NCI-H1092 (cell line): Measurements from ENCODE around the gene SEMA5A.

ENCODE experiments used
- DNase-seq: peaks from one replicate; lab custom pipeline; 2025; lab: John Stamatoyannopoulos, UW

SEMA5A gene

DNA sequence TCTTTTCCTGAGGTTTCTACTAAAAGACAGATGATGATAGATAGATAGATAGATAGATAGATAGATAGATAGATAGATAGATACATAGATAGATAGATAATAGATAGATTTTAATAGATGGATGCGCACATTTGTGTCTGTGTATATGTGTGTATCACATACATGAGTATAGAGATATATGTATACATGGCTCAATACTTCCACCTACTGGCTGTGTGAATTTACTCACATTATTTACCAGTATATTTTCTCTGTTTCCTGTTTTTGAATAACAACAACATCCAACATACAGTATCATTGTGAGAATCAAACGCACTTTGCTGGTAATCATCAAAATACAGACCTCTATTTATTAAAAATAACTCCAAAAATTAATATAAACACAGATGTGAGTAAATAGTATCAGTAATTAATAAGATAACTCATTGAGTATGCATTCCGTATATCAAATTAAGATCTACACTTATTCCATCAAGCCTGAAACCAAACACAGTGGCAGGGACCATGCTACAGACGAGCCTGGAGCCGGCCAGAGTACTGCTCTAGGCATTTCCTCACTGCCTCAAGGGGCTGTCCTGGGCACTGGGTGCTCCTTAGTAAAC lies 338.0 kb downstream of the SEMA5A start:
- DNase-seq: peak; percentile 35

DNA sequence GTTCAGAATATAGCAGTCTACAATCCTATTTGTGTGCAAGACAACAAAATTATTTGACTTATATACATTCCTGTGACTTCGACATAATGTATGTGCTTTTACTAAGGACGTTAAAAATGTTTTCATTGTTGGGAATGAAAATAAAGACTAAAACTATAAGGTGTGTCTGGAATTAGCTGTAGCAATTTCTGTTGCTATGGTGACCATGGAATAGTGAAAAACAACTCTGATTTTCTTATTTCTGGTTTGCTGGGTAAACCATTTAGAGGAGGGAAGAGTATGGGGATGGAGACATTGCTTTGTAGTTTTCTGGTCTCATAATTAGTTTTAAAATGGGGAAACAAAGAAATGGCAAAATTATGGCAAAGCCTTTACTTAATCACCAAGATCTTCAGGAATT lies 343.2 kb downstream of the SEMA5A start:
- no peak for DNase-seq

DNA sequence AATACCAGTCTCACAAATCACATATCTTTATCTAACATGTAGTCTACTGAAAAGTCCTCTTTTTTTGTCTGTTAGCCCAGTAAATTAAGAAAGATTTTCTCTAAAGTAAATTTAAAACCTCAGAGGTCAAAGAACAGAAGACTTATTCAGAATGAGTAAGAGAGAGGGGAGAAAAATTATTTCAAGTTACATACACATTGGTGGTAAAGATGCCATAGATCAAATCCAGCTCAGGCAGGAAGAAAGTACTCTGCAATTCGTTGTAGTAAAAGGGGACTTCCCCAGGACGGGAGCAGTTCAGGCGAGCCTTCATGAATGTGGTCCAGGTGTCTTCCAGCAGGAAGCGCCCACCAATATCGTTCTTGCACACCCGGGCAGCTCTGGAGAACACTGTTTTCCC lies 344.1 kb downstream of the SEMA5A start:
- DNase-seq: no peak

DNA sequence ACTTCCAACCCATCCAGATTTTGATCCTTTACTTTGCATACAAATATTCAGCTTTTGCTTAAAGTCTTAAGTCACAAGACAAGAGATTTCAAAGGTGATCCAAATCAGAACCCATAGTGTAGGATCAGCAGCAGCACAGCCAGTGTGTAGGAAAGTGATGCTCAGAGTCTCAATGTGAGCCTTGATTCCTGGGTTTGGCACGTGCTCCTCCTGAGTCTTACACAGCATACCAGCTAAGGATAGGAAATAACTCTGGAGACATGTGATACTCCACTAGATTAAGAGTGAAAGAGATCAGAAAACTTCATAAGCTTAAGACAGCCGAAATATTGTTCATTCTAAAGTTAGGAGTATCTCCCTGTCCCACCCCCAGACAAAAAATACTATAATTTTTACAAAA lies 344.9 kb downstream of the SEMA5A start:
- DNase-seq: no peak

DNA sequence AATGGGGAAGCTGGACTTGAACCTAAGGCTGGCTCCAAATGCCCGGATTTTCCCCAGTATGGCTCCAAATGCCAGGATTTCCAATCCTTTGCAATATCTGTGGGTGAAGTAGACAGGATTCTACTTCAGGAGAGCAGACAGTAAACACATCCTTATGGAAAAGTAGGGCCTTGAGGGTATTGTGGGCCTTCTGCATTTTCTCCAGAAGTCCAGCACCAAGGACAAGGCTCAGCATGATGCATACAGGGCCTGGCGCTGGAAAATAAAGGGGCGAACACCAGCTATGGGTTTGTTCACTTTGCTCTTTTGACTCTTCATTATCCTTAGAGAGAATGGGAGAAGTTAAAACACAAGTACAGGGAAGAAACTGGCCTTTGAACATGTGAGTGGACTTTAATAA lies 347.5 kb downstream of the SEMA5A start:
- DNase-seq: no peak

DNA sequence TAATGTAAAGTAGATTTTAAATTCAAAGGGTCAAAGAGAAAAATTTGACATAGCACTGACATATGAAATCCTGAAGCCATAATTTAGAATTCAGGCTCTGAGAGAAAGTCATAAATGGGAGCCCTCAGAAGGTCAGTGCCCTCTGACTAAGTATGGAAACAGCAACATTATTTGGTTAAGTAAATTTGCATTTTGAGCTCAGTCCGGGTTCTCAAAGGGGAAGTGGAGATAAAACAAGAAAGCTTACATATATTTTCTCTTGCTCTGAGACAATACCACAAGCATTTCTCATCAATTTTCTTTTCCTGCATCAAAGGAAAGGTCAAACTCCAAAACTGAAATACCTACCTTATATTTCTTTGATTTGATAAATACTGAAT lies 348.0 kb downstream of the SEMA5A start:
- no peak for DNase-seq

DNA sequence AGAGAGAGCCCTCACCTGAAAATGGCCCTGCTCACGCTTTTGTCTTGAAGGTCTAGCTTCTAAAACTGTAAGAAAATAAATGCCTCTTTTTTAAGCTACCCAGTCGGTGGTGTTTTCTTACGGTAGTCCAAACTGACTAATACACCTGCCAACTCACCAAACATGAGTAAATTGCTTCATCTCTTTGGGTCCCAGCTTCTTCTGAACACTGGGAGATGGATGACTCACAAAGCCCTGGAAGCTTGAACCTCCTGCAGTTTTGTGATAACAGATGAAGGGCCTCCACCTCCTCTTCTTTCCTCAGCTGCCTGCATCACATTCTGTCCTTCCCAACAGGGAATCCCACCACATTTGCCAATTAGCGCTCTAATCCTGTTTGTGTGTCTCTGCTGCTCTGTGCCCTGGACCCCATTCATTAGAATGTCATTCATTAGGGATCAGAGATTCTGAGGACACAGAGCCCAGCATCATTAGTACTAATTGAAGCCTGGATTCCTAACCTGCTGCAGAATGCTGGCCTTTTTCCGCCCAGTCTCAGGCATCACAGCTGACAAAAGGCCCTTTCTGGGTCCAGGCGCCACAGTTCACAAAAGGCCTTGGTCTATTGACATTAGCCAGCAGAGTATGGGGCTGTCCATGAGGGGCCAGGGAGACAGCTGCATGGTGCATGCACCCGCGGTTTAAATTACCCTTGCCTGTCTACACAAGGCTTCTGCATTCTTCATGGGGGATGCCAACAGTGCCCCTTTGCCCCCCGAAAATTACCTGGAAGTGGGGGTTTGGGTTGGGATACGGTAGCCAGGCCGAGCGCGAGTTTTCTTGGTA lies 349.3 kb downstream of the SEMA5A start:
- DNase-seq: no peak

DNA sequence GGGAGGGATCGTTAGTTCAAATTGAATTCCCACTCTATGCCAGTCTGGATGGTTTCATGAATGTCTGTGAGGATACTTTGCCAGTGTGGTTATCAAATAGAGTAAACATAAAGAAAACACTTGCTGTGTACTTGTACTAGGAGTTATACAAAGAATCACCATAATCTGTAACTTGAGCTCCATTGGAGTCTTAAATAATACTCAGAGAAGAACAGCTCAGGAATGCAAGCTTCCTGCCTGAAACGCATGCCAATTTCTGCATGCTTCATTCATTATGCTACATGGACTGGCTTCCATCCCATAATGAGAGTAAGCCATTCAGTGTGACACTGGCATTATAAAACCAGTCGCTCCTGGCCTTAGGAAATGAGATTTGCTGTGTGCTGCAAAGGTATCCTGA lies 351.4 kb downstream of the SEMA5A start:
- DNase-seq: no peak

DNA sequence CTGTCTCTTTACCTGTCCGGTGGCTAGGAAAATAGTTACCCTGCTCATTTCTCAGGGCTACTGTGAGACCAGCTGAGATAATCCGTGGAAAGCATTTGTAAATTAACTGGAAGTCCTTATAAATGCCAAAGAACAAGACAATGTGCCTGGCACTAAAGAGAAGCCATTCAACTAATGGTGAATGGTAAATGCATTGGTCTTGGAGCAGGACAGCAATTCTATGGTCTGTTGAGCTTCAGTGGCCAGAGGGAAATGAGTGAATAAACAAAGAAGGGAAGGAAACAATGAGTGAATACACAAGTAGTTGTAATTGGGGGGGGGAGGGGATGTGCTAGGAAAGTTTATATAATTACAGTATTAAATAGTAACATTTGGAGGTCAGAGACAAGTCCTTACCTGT lies 353.6 kb downstream of the SEMA5A start:
- DNase-seq: no peak

DNA sequence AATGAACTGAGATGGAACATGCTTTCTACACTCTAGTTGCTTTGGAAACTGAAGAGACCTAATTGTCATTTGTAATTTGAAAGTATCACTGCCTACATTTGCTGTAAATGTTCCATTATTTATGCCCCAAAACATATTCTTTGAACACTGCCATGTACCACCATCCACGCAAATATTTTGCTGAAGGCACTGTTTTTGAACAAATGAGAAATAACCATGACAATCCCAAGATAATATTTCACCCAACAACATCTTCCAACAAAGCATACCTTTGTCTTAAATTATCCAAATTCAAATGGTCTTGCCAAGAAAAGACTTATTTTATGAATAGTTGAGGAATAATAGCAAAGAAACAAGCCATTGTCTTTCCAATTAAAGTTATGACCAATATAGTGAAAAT lies 356.2 kb downstream of the SEMA5A start:
- DNase-seq: no peak

DNA sequence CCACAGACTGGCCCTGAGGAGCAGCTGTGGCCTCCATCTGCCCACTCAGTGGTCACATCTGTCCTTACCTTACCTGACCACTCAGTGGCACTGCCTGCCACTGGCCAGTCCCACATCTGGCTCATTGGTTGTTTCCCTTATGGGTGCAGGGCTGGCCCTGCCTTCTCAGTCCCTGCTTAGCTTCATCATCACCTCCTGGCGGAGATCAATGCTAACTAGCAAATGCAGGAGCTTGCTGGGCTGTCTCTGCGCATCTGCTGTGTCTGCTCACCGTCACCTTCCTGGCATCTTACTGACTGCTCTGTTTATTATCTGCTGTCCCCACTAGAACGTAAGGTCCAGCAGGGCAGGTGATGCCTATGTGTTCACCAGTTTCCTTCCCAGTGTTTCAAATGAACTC lies 356.9 kb downstream of the SEMA5A start:
- DNase-seq: no peak

DNA sequence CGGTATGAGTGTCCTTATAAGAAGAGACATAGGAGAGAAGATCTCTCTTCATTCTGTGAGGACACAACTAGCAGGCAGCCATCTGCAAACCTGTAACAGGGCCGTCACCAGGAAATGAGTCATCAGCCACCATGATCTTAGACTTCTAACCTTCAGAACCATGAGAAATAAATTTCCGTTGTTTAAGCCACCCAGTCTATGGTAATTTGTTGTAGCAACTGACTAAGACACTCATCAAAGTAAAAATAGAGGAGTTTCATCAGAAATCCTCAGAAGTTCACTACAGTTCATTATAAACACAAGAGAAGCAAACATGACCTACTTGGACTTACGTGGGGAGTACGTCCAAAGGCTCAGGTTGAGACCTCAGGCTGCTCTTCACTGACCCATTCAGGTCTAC lies 357.7 kb downstream of the SEMA5A start:
- no peak for DNase-seq

DNA sequence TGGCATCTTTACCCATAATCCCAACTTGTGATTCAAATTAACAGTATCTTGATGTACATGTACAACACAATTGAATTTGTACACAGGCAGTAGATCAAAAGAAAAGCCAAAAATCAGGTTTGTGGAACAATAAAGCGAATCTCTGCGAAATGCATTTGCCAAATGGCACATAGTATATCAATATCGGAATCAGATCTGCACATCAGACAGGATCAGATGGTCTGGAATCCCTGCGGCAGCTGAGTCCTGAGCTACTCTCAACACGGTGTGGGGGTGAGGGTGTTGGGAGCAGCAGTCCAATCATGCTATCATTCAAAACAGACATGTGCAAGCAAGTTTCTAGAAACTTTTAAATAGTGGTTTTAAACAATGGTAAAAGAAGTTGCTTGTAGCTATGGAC lies 358.3 kb downstream of the SEMA5A start:
- no peak for DNase-seq

DNA sequence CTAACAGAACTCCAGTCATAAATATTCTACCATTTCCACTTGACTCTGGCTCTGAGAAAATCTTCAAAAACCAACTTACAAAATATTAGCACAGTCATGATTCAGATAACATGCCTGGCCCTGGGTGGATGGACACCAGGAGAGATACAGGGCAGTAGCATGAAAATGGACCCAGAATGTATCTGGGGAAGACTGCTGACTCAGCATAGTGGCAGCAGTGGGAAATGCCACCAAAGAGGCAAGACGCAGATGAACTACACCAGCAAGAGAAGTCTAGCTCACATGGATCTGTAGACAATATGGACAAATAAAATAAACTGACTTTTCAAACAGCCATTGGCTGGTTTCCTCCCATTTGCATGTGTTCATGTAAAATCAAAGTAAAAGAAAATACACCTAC lies 359.8 kb downstream of the SEMA5A start:
- DNase-seq: no peak

DNA sequence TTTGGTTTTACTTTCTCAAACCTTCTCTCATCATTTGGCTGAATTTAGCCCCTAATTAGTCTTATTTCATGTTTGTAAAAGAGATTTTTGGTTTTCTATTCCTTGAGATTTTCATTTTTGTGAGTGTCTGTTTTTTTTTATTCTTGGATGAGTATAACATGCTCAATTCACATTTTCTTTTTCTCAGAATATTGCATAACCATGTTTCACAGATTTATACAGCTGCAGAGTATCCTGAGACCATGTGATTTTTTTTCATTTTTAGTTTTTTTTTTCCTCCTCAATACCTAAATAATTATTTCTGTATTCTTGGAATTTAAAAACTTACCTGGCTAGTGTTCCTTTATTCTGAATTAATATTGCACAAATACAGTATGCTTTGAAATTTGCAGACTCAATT lies 361.9 kb downstream of the SEMA5A start:
- no peak for DNase-seq

DNA sequence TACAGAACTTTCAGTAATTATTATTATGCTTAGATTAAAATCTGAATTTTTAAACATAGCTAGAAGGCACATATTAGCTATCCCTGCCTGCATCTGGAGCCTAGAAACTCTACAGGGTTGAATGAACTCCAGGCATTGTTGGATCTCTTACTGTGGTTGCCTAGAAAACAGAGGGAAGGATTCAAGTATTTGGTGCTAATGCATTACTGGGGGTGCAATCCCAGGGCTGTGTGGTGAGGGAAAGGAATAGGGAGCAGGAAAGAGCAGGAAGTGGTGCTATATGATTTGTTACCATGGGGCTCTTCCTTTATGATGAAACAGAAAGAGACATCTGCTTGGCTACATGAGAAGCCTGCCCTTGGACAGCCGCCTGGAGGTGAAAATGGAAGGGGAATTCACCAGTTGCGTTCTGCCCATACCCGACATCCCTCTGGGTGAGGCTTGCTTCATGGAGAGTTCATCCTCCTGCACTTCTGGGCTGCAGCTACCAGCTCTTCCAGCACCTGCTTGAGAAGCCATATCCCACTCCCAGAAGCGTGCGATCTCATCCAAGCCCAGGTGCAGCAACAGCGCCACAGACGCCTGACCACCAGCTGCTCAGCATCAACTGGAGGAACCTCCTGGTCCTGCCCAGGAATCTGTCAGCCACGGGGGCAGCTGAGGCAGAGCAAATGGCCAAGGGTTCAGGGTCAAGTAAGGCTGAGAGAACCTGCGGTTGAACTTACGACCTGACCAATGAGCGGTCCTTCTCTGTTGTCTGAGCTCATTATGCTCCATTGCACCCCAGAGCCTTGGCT lies 362.8 kb downstream of the SEMA5A start:
- DNase-seq: no peak

DNA sequence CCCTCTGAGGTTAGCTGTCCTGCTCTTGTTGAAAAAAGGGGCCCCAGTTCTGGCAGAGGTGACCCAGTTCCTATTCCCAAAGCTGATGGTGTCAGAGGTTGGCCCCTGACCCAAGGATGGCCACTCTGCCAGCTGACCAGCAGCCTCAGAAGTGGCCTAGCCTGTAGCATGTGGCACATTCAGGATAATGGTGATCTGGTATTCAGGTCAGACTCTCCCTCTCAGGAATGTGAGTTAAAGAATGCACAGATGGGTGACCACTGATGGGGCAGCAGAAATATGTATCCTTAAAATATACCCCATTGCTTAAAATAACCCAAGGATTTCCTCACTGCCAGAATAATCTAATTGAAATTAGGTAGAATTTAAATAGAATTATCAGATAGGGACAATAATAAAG lies 369.2 kb downstream of the SEMA5A start:
- no peak for DNase-seq

DNA sequence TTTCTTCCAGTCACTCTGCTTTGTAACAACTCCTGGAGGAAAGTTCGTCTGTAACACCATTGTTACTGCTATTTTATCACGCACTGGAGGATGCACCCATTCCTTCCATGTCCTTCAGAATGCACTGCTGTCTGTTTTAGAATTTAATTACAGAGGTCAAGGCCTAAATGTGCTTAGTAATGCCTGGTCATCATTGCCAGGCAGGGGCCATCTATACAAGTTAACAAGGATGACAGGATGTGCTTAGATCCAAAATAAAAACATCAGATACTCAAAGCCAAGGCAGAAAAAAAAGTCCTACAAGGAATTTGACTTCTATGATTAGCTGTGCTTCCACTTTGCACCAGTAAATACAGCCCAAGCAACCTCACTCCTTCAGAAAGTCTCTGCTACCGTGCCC lies 371.4 kb downstream of the SEMA5A start:
- DNase-seq: no peak

DNA sequence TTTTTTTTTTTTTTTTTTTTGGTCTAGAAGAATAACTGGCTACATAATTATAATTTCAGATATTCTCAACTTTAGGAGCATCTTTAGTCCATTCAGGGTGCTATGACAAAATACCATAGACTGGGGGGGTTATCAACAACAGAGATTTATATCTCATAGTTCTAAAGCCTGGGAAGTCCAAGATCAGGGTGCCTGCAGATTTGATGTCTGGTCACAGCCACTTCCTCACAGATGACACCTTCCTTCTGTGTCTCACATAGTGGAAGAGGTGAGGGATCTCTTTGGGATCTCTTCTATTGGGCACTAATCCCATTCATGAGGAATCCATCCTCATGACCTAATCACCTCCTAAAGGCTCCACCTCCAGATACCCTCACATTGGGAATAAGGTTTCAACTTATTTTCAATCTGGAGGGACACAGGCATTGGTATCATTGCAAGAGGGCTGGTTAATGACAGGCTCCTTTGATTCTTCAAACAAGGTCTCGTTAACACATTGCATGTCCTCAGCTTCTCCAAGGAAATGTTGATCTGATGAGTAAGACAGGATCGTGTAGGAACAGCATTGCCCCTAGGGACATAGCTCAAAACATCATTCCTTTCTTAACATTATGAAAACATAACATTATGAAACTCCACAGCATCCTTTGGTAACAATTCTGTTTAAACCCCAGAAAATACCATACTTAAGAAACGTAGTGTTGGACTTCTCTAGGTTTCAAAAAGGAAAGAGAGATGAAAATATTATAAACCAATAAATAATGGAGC lies 372.4 kb downstream of the SEMA5A start:
- DNase-seq: no peak

DNA sequence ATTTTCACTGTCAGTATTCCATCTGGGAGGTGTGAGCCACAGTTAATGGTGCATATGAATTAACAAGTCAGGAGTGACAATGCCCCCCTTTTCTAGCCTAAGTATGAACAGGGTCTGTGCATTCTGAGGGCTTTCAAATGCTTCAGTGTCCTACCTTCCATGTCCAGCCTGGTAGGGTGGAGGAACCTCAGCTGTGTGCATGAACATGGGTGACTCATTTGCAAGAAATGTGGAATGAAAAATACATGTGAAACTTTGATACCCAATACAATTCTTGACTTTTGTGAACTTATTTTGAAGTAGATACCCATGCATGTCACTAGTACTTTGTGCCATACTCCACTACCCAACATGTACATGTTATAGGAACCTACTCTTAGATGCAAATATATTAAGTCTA lies 375.8 kb downstream of the SEMA5A start:
- DNase-seq: no peak

DNA sequence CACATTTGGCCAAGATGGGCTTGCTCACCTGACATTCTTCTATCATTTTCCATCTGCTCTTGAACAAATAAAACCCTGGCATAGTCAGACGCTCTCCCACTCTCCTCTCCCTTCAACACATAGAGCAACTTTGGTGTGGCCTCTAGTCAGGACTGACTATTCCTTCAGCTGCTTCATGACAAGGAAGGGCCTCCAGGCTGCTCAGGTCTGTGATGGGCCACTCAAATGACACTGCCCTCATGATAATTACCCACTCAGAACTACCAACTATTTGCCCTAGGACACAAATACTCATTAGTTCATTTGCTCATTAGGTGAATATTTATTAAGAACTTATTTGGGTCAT lies 376.3 kb downstream of the SEMA5A start:
- no peak for DNase-seq

DNA sequence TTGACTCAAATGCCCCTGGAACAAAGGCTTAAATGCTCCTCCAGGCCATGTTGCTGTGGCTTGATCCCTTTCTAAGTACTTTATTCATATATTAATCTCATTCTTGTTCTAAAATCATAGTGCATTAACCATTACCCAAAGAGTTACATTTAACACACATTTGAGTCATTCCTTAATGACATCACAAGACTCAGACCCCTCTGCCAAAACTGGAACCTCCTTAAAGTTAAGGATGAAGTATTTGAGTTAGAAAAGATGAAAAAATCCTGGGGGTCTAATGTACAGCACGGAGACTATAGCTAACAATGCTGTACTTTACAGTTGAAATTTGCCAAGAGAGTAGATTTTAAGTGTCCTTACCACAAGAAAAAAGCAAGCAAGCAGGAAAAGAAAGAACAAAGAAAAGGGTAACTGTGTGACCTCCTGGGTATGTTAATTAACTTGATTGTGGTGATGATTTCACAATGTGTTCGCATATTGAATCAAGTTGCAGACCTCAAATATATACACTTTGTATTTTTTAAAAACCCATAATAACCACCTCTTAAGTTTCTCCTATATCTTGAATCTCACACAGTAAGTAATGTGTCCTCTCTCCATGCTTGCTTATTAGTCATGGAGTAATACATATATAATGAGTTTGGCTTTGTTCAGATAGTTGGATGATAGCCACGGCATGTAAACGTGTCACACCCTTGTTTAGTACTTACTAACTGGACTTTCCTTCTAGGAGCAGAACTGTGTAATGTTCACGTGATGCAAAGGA lies 376.9 kb downstream of the SEMA5A start:
- DNase-seq: no peak
